ENCODE results near the gene TIMM29. TPM values are rescaled to one million over a fixed set of nuclear protein-coding genes. Genes with fewer than 3 reads are reported as not detected.

TIMM29 gene
- total and polyA plus RNA-seq, 2 donors (not counting 1 experiment from before 2014, with no cell fraction given), result 8.4 to 24.2 TPM

GRCh38 chr19:10899151-10899653 lies 29.4 kb upstream of the TIMM29 start:
- H3K27ac Mint-ChIP-seq, result no peak overlapping the region
- DNase-seq, result no peak
- H3K27ac ChIP-seq (ENCODE audit: low read length in 2 of 2), result no peak overlapping the region
- H3K4me1 ChIP-seq (ENCODE audit: control insufficient read depth in 2 of 2, insufficient read depth in 2 of 2, low read length in 2 of 2), result no peaks in the 10 kb centered on the region
- 96% methylated on average over 9 of the region's 10 CpGs for WGBS (ENCODE audit: insufficient coverage)
- H4K20me1 ChIP-seq (ENCODE audit: control insufficient read depth, insufficient read depth, low read length, poor library complexity, severe bottlenecking), result peaks cover 28% of the 10 kb centered on the region
- peaks cover 3% of the 10 kb centered on the region for H3K9me3 Mint-ChIP-seq (ENCODE audit: insufficient read depth)
- no peak for ATAC-seq (ENCODE audit: low read depth)
- H3K9me3 ChIP-seq (ENCODE audit: control extremely low read depth in 1 of 3, control insufficient read depth in 2 of 3, insufficient read depth in 1 of 3, low read length in 2 of 3), result peaks cover 0 to 3% (median 0%) of the 10 kb centered on the region in 3 donors
- intact Hi-C loops (cut with micrococcal nuclease), result no loop called here
- no peaks in the 10 kb centered on the region for H3K36me3 ChIP-seq (replicated peaks in 1 of 2; ENCODE audit: control extremely low read depth in 1 of 2, control insufficient read depth in 1 of 2, extremely low read depth in 1 of 2, insufficient read depth in 2 of 2, low read length in 1 of 2)
- no peak overlapping the region for H2AFZ ChIP-seq (ENCODE audit: insufficient read depth, low read depth, low read length, poor library complexity, severe bottlenecking)
- no peak for TF ChIP-seq CTCF (IDR thresholded peaks at IDR 0.05)
- TF ChIP-seq EZH2 (IDR thresholded peaks at IDR 0.05; ENCODE audit: borderline replicate concordance, insufficient read depth, low read depth, low read length, poor library complexity, severe bottlenecking), result no peak
- no peak overlapping the region for H3K4me2 ChIP-seq (replicated peaks; ENCODE audit: low read depth, low read length, poor library complexity, severe bottlenecking)
- H3K9ac ChIP-seq (ENCODE audit: low read length), result no peak overlapping the region
- H3K4me3 Mint-ChIP-seq, result no peak overlapping the region
- H3K4me1 Mint-ChIP-seq, result peaks cover 8% of the 10 kb centered on the region
- H3K79me2 ChIP-seq (ENCODE audit: control insufficient read depth, insufficient read depth, low read length), result peaks cover 68% of the 10 kb centered on the region
- H3K4me3 ChIP-seq (ENCODE audit: control extremely low read depth in 1 of 5, extremely low read depth in 1 of 5, insufficient read depth in 1 of 5, low read depth in 2 of 5, low read length in 4 of 5), result no peak overlapping the region
- H3K27me3 ChIP-seq (replicated peaks in 1 of 4; ENCODE audit: control extremely low read depth in 1 of 4, control insufficient read depth in 3 of 4, insufficient read depth in 4 of 4, low read length in 3 of 4), result no peaks in the 10 kb centered on the region
- CTCF ChIA-PET, result interaction anchor here (0.6 to 0.9 kb wide), 2 partner anchors 27 to 342 kb away, joined by 3 read pairs; no protein-coding TSS in a partner anchor
- H3K27me3 Mint-ChIP-seq, result no peaks in the 10 kb centered on the region
- POLR2A ChIA-PET, result interaction anchor here (0.6 kb wide), 2 partner anchors 81 to 644 kb away, joined by 3 read pairs; no protein-coding TSS in a partner anchor

DNA sequence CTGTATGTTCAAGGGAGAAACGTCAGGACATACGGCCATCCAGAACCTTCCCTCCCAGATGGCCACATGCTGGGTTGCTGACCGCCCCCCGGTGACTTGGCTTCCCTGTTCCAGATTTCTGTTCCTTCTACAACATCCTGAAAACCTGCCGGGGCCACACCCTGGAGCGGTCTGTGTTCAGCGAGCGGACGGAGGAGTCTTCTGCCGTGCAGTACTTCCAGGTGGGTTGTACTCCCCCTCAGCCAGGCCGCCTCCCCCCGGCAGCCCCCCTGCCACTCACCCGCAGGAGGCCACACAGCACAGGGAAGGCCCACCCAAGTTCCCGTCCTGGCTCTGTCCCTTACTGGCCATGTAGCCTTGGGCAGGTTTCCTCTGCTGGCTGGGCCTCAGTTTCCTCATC lies 20.7 kb upstream of the TIMM29 start:
- ChIA-PET POLR2A (no interaction called here), CTCF (interaction anchor here (1.6 kb wide), 1 partner anchor 29 kb away, joined by 3 read pairs; no protein-coding TSS in a partner anchor)
- no peak for DNase-seq
- Histone ChIP-seq H3K36me3 (replicated peaks in 1 of 2; ENCODE audit: control extremely low read depth in 1 of 2, control insufficient read depth in 1 of 2, extremely low read depth in 1 of 2, insufficient read depth in 2 of 2, low read length in 1 of 2) (peaks cover 0 to 31% of the 10 kb centered on the region in 2 experiments), H3K9me3 (ENCODE audit: control extremely low read depth in 1 of 3, control insufficient read depth in 2 of 3, insufficient read depth in 1 of 3, low read length in 2 of 3) (no peaks in the 10 kb centered on the region), H3K79me2 (ENCODE audit: control insufficient read depth, insufficient read depth, low read length) (peaks cover 10% of the 10 kb centered on the region), H3K27ac (ENCODE audit: low read length in 2 of 2) (no peak overlapping the region), H3K27me3 (replicated peaks in 1 of 4; ENCODE audit: control extremely low read depth in 1 of 4, control insufficient read depth in 3 of 4, insufficient read depth in 4 of 4, low read length in 3 of 4) (no peaks in the 10 kb centered on the region), H4K20me1 (ENCODE audit: control insufficient read depth, insufficient read depth, low read length, poor library complexity, severe bottlenecking) (no peaks in the 10 kb centered on the region), H3K4me1 (ENCODE audit: control insufficient read depth in 2 of 2, insufficient read depth in 2 of 2, low read length in 2 of 2) (no peaks in the 10 kb centered on the region), H3K9ac (ENCODE audit: low read length) (no peak overlapping the region), H3K4me3 (ENCODE audit: control extremely low read depth in 1 of 5, extremely low read depth in 1 of 5, insufficient read depth in 1 of 5, low read depth in 2 of 5, low read length in 4 of 5) (no peak overlapping the region), H2AFZ (ENCODE audit: insufficient read depth, low read depth, low read length, poor library complexity, severe bottlenecking) (no peak overlapping the region), H3K4me2 (replicated peaks; ENCODE audit: low read depth, low read length, poor library complexity, severe bottlenecking) (no peak overlapping the region)
- intact Hi-C loops (cut with micrococcal nuclease), result no loop called here
- no peak overlapping the region for H3K27ac Mint-ChIP-seq
- H3K4me3 Mint-ChIP-seq, result no peak overlapping the region
- WGBS (ENCODE audit: insufficient coverage), result 98% methylated on average over 14 of the region's 14 CpGs
- TF ChIP-seq CTCF (IDR thresholded peaks at IDR 0.05), result no peak
- H3K9me3 Mint-ChIP-seq (ENCODE audit: insufficient read depth), result peaks cover under 1% of the 10 kb centered on the region
- no peaks in the 10 kb centered on the region for H3K4me1 Mint-ChIP-seq
- no peaks in the 10 kb centered on the region for H3K27me3 Mint-ChIP-seq
- no peak for ATAC-seq (ENCODE audit: low read depth)

Data from B cell (primary cell).